ENCODE measurements around the gene ENOX1.

Gene ENOX1

DNA sequence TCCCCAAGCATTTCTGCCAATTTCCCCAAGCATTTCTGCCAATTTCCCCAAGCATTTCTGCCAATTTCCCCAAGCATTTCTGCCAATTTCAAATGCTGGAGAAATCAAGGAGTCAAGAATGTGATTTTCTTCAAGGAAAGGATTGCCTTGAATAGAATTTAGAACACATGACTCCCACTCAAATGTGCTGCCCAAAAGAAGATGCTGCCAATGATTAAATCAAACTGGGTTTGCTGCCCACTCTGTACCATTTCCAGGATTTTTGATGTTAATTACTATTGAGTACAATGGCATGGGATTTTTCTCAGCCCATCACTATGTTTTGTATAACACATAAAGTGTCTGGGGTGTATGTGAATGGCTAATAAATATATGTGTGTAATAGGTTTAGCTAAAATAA, 21.9 kb upstream of the ENOX1 start:
- TF ChIP-seq, protein P1, sequence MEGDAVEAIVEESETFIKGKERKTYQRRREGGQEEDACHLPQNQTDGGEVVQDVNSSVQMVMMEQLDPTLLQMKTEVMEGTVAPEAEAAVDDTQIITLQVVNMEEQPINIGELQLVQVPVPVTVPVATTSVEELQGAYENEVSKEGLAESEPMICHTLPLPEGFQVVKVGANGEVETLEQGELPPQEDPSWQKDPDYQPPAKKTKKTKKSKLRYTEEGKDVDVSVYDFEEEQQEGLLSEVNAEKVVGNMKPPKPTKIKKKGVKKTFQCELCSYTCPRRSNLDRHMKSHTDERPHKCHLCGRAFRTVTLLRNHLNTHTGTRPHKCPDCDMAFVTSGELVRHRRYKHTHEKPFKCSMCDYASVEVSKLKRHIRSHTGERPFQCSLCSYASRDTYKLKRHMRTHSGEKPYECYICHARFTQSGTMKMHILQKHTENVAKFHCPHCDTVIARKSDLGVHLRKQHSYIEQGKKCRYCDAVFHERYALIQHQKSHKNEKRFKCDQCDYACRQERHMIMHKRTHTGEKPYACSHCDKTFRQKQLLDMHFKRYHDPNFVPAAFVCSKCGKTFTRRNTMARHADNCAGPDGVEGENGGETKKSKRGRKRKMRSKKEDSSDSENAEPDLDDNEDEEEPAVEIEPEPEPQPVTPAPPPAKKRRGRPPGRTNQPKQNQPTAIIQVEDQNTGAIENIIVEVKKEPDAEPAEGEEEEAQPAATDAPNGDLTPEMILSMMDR (conservative IDR thresholded peaks at IDR 0.05), result no peak
- H3K27ac ChIP-seq, result no peak overlapping the region

DNA sequence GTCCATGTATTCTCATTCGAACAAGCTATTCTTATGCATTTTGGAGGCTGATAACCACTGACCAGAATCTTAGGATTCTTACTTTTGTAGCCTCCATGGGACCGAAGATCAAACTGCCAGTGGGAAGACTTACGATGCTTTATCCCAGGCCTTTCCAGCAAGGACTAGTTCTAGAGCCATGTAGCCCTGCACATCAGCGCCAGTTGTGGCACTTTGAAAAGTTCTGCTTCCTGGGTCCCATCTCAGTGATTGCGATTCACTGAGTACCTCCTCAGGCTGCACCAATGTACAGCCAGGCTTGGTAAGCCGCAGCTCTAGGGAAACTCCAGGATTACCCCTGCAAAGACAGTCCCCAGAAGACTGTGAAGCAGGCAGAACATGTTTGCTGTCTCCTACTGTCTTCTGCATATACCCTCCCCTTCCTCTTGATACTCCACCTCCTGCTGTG, 18.9 kb upstream of the ENOX1 start:
- no peak overlapping the region for H3K27ac ChIP-seq
- TF ChIP-seq, protein P1 (conservative IDR thresholded peaks at IDR 0.05), result no peak

DNA sequence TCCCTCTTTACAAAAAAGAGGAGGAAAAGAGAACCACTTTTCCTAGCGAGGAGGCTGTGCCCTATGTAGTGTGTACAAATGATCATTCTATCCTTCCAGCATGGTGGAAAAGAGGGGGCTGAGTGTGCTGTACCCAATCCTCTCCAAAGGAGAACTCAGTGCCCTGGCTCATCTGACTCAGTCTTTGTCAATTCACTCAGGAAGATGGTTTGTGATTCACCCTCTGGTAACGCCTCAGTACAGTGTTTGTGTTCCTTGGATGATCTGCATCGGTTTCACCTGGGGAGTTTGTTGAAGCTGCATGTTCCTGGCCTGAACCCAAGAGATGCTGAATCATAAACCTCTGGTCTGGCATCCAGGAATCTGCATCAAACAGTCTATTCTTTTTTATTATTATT, 18.3 kb upstream of the ENOX1 start:
- TF ChIP-seq, protein P1 (conservative IDR thresholded peaks at IDR 0.05), result no peak
- H3K27ac ChIP-seq, result peak overlapping the region; percentile 58

DNA sequence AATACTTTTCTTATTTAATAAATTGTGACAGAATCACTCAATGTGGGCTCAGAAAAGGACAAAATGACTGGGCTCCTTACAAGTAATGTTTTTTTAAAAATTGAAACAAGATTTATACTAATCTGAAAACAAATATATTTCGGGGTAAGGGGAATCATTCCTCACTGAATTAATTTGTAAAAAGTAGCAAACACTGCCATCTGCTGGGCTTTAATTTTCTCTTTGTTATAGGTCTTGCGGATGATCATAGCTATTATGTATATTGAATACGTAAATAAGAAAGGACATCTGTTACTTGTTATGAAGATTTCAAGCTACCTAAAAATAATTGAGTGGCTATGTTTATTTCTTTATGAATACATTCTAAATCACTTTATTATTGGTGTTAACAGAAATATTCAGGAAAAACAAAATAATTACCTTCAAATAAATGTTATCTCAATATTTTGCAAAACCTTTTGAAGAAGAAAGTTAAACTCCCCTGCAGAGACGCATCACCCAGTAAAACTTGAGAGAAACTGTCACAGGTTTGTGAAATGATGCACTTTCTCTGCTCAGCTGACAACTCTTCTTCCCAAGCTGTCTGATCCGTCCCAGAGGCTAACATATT, 17.8 kb upstream of the ENOX1 start:
- peak overlapping the region; percentile 58 for H3K27ac ChIP-seq
- TF ChIP-seq, protein P1 (conservative IDR thresholded peaks at IDR 0.05), result peak; percentile 66

DNA sequence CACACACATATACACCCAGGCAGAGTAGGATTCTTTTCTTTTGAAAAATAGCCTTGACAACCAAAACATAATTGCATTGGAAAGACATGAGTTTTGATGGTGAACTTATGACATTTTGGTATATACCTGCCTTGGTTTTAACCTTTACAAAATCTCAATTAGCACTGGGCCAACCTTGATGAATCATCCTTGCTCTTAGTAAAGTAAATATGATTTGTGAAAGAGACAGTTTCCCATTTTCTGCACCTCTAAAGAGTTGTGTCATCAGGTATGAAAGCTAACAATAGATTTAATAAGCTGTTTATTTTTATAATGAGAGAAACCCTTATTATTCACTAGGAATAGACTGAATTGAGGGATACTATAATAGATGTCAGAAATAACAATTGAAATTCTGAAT, 15.7 kb upstream of the ENOX1 start:
- TF ChIP-seq, protein P1 (conservative IDR thresholded peaks at IDR 0.05), result no peak
- H3K27ac ChIP-seq, result no peak overlapping the region

DNA sequence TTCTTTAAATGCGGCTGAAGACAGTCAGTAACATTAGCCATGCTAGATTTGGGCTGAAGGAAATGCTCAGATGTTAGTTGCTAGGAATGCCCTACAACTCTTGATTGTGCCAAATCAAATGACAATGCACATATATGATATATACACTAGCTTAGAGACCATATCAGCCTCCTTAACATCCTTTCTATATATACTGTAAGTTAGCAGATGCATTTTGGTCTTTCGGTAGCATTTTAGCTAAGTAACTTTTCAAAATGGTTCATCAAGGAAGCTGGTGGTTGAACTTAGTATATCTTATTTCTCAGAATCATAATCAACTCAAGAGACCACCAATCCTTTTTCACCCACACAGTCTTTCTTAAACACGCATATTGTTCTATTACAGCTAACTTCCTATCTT, 14.1 kb upstream of the ENOX1 start:
- no peak overlapping the region for H3K27ac ChIP-seq
- TF ChIP-seq, protein P1 (conservative IDR thresholded peaks at IDR 0.05), result no peak

DNA sequence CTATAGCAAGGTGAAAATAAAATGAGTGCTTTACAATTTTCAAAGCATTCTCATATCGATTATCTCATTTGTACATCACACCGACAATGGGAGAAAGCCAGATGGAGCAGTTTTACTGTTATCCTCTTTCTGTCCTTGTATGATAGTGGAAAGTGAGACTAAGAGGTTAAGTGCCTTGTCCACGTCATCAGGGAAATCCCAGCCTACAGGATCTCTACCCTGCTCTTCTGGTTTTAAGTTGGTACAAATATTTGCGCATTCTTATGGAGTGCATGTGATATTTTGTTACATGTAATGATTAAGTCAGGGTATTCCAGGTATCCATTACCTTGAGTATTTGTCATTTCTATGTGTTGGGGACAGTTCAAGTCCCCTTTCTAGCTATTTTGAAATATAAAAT, 12.4 kb upstream of the ENOX1 start:
- 0 out of 2 replicates have a peak overlapping the region, but pooled peaks have one; percentile 8 for H3K27ac ChIP-seq
- TF ChIP-seq, protein P1 (conservative IDR thresholded peaks at IDR 0.05), result no peak
